Measurements from ENCODE around the gene SLC28A3.

Gene SLC28A3

DNA sequence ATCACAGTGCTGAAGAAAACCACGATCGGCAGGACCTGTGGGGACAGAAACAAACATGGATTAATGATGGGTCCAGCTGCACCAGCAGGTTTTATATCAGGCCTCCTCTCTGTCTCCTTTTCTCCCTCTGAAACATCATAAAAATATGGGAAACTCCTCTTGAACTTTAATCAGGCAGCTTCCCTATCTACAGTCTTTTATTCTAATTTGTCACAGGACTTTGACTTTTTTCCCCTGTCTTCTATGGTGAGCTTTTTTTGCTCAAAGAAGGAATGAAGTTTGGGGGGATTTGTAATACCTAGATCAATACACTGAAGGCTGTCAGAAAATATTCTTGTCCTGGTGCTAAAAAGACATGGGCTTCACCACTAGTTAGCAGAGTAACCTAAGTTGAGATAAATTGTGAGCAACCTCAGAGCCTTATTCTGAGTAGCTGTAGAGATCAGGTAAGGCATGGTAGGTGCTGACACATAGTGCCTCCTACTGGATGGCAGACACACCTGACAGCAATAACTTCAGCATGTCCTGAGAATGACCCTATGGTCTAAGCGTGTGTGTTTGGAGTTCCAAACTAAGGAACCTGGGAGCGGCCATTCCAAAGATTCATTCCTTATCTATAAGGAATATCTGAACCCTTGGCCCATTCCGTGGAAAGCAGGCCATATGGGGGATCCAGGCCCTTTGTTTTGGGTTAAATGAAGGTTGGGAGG, 46.2 kb downstream of the SLC28A3 start:
- no peak for FAIRE-seq

DNA sequence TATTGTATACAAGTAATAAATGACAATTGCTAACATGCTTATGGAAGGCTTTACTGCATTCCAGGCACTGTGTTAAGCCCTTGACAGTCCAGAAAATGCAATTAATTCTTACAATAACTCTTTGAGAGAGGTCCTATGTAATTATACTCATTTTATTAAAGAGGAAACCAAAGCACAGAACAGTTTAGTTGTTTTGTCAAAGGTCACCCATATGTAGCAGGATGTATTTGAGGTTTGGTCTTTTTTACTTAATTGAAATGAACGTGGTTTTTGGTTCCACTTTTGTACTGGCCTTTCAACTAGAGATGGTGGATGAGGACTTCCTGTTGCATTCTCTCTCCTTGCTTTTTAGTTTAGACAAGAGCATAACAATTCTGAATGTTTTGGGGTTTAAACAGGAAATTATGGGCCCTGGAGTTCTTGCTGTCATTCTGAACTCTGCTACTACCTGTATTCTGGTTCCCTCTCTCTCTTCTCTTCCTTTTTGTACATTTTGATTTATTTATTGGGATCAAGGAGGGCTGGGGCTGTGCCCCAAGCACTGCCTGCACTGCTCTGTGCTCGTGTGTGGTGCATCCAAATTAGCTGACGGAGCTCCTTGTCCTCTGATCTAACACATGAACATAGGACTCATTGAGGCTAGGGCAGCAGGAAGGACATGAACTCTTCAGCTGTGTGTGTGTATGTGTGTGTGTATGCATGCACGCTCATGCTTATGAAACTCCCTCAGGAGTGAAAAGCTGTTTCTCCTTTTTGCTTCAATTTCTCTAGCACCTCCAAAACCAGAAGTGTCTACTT, 47.4 kb downstream of the SLC28A3 start:
- FAIRE-seq = no peak

DNA sequence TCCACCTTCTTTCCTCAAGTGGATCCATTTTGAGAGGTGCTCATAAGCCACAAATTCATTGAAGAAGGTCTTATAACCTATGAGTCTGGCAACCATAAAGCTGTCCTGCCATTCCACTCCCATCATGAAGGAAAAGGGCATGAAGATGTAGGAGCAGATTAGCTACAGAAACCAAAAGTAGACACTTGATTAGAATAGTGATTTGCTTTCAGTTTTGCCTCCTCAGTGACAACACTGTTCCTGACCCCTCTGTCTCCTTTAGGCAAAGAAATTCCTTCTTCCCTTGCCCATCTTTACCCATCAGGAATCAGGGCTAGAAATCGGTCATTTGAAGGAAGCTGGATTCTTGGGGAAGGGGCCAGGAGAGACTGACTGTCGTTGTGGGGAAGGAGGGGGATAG, 55.2 kb downstream of the SLC28A3 start:
- FAIRE-seq = no peak

DNA sequence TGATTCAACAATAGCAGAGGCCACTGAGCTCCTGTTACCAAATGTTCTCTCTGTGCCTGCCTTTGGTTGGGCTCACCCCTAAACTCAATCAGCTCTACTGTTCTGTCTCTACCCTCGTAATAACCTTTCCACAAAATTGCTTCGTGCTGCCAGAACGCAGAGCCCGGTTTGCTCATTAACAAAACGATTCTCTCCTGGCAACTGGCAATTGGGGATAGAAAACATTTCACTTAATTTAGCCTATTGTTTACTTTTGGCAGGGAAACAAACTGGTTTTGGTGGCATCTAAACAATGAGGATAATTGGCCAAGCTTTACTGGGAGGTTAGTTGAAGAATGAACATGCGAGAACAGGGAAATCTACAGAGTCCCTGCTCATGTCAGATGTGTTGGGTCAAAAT, 56.6 kb downstream of the SLC28A3 start:
- no peak for FAIRE-seq

DNA sequence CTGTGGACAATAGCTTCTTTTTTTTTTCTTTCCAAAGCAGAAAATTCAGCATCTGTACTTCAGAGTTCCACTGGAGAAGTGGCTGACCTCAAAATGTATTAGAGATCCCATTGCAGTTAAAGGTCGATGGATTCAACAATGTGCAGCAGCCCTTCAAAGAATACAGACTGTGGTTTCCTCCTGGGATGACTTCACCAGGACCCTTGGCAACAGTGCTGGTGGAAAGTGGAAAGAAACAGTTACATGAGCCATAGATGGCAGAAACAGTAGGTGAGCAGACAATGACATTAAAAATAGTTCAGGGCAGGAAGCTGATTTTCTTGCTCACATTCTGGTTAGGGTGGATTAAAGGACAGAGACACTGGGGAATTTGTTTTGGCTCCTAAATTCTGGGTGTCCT, 62.4 kb downstream of the SLC28A3 start:
- FAIRE-seq = no peak

DNA sequence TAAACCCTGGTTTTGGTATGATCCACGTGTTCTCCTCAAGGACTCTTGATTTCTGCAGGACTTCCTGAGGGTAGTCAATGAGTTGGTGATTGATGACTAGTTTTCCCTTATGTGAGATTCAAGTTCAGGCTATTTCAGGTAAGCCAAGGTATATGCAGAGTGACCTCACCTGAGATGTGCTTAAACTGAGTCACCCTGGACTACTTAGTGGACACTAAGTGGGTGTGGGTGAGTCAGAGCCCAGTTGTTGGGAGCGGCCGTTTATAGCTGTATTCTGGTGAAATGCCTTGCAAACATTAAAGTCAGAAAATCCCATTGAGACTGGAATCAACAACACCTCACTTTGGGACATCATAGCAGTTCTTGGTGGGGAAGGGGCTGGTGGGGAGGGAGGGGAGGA, 62.9 kb downstream of the SLC28A3 start:
- no peak for FAIRE-seq

DNA sequence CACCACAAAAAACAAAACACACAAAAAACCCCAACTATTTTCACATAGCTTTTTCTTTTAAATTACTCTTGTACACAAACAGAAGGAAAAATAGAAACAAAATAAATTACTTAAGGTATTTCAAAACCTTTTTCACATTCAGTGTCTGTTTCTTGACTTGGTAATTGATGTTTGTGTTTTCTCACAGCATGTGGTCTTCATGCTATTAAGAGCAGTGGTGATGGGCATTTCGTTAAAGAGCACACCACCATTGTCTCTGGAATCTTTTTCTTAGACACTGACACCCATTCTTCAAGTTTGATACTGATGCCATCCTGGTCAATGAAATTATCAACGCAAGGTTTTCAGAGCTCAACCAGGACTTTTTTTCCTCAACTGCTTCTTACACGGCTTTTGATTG, 63.8 kb downstream of the SLC28A3 start:
- FAIRE-seq = no peak

DNA sequence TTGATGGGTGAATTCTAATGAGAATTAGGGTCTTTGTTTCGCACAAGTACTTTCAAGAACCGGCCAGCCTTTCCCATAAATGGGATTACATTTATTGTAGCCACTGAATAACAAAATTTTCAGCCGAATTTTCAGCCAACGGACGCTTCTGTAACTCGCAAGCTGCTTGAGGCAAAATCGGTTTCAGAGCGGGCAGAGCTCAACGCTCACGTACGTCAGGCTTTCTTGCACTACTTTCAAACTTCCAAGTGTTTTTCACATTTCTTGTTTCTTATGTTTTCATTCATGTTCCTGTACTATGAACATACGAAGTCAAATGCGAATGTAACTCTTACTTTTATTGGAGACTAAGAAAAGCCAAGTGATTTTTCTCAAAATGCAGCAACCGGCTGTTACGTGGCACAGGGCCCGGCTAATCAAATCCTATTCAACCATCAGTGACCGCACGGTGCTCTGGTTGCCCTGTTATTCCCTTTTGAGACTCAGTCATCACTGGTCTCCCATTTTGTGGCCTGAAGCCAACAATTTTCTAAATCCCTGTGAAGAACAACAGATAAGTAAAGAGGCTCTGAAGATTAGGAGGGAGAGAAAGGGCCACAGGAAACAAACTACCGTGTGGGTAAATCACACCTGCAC, 68.5 kb downstream of the SLC28A3 start:
- FAIRE-seq = no peak

DNA sequence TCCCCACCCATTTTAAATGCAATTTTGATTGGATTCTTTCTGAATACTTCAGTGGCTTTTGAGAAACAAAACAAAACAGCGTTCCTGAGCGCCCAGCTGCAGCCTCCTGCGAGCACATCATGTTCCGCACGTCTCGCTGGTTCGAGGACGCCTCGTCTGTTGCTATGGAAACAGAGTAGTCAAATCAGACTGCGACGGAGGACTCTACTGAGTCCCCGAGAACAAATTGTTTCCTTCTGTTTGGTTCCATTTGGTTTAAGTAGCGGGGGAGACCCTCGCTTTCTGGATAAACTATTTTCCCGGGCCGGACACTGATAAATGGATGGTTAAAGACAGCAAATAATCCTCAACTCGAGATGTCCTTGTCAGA, 69.0 kb downstream of the SLC28A3 start:
- FAIRE-seq = no peak

DNA sequence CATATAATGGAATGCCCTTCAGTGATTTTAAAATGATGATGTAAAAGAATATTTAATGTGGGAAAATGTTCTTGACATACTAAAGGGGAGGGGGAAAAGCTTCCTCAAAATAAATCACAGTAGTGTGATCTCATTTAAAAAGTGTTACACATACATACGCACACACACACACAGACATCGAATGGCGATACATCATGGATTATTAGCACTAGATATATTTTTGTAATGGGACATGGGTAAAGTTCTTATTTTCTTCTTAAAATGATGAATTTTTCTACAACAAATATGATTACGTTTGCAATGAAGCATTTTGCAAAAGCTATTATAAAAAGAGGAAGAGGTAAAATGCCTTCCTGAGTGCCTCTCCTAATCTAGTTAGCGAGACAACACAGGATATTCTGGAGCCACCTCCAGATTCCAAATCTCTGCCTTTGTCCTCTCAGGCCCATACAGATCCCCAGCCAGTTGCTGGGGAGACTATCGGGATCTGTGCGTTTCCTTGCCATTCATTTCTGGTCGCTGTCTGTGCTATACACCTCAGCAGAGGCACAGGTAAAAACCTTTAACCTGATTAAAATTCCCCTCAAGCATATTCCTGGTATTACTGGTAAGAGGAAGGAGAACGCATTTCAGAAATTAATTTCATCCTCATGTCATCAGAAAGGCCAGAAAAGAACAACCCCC, 69.6 kb downstream of the SLC28A3 start:
- FAIRE-seq = no peak

DNA sequence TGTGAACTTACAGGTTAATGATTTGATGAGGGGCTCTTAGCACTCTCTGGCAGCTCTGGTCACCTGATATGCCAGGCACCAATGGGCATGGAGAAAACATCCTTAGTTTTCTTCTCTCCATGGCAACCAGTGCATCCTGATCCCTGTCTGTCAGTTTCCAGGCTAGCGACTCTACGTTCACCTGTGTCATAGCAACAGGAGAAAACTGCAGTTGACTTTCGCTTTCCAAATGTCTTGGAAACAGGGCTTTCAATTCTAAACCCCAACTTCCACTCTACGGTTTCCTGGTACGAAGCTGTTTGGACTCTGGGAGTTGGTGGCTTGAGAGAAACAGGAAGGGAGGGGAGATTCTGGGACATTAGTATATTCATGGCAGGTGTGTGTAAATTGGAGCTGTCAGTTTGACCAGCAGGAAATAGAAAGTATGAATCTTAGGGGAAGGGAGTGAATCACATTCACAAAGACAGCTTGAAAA, 74.4 kb downstream of the SLC28A3 start:
- no peak for FAIRE-seq

DNA sequence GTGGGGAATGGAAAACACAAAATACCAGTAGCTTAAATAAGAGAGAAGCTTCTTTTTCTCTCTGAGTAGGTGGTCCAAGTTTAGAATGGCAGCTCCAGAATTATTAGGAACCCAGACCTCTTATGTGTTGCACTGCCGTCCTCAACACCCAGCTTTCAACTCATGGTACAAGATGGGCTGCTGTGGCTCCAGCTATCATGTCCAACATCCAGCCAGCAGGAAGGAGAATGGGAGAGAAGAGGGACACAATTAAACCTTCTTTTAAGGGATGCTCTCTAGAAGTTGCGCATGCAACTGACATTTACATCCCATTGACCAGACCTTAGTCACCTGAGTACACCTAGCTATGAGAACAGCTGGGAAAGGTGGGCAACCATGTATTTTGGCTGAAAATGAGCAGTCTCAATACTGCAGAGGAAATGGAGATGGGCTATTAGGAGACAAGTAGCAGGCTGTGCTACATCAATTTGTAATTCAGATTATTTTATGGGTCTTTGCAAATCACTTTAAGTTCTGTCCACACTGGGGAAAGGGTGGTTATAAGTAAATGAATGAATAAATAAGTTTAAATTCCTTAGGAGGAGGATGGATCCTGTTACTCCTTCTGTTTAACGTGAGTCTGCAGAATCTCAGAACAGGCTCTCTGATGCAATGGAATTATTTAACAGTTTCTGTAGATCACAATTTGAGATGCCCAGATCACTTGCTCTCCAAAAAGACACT, 76.1 kb downstream of the SLC28A3 start:
- no peak for FAIRE-seq

DNA sequence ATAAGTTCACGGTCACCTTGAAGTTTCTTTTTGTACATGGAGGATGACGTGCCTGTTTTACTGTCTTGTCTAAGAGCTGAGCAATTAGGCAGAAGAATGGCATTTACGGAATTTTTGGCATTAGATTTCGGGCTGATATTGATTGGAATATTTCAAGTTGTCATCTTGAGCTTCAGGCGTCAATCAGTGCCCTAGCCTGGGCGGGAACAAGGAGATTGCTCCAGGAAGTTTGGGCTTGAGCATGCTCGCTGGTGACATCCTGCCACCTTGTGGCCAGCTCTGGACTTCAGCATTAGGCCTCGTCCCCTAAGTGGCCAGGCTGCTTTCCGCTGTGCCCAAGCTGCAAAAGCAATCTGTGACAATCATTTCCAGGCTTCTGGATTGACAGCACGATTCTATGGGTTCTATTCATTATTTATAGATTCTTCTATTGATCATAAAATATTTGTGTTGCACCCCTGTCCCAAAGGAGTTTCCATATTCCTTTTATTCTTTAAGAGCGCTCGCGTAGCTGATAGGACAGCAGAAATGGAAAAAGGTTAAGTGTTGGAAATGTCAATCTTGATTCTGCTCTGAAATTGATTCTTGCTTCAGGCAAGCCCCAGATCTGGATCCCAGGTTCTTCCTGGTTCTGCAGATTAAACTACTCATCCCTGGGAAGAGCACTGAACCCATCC, 79.3 kb downstream of the SLC28A3 start:
- FAIRE-seq = peak; percentile 15

DNA sequence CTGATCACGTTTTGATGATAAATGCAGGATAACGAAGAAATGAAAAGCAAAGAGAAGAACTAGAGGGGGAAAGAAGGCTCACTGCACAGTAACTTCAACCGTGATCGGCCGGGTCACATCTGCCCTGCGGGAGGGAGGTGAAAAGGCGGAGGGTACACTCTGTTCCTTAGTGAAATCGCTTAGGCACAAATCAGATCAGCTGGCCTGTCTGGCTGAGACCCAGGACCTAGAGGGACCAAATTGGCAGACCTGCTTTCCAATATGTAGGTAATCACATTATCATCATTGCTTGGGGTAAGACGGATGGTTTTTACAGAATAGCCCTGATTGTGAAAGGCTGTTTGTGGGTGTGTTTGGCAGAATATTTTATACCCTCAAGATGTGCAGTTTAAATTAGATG, 82.2 kb downstream of the SLC28A3 start:
- no peak for FAIRE-seq

DNA sequence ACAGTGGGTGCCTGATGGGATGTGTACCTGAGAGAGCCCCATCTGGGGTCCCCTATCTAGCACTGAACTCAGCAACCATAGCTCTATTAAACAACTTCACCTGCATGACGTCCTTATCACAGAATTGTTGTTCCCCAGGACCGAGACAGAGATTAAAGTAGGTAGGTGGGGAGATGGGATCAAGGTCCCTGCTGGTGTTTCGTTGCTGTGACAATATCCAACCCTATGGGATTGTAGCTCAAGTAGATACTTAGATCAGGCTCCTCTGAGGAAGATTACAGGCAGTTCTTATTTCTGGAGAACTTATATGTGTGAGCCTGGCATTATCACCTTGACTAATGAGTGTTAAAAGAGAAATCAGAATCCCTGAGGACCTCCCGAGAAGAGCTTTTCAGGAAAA, 84.9 kb downstream of the SLC28A3 start:
- FAIRE-seq = no peak

DNA sequence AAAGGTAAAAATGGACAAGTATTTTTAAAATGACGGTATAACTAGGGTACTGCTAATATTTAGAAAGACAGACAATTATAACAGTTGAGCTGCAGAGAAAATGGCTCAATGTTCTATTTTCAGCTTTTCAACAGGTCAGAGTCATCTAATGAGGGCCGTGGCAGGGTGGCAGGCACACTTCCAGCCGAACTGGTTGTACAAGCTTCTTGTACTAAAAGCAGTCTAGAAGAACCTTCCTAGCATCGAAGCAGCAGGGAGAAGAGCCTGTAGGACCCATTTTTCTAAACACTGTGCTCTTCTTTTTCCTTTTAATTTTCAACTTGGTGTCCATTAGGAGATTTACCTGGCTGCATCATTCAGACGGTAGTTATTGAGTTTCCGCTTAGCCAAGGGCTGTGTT, 85.6 kb downstream of the SLC28A3 start:
- no peak for FAIRE-seq

DNA sequence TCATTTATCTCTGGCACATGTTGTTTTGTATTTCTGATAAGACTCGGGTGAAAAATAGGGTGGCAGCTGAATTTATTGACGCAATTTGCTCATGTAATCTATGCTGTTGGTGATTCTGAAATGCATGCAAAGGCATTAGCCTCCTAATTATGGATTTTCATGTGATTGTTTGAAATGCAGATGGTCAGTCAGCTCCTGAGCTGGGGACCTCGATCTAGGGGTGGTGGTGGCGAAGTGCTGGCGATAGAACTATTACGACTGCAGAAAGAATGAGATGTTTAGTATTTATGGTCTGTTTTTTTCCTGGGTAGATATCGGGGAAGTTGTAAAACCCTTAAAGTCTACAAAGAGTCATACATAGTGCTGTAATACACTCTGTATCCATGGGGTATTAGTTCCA, 88.6 kb downstream of the SLC28A3 start:
- no peak for FAIRE-seq

DNA sequence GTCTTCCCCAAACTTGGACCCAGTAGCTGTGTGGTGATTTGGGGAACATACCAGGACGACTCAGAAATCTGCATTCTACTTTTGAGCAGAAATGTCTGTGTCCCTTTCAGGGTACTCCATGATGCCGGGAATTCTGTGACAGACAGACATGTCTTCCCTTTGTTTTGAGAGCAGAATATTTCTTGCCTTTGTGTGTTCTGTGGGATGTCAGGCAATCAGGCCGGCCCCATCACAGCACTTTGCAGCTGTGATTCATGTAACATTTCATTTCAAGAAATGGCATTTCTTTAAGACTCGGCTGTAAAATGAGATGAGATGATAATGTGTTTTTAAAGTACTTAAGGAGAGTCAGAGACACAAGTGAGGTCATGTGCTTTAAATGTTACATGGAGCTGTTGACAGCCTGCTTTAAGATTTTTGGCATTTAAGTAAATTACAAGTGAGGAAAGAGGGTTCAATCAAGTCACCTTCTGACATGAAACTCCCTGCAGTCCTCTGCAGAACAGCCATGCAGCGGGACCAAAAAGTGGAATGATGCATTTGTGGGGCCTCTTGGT, 98.7 kb downstream of the SLC28A3 start:
- FAIRE-seq = no peak

DNA sequence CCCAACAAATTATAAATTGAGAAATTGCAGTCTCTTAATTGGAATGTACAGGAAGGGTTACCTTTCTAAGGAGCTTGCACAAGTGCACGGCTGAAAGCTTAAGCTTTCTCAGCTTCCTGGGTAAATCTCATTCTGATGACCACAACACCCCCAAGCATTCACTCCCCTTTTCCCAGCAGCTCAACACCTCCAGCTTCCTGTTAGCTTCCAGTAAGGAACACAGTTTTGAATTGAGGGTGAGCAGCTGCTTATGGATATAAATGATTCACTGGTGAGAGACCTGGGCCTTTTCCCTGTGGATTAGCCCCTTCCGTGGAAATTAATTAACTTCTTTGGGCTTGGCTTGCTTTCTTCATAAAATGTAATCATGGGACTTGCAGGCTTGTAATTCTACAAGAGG, 101.2 kb downstream of the SLC28A3 start:
- no peak for FAIRE-seq

DNA sequence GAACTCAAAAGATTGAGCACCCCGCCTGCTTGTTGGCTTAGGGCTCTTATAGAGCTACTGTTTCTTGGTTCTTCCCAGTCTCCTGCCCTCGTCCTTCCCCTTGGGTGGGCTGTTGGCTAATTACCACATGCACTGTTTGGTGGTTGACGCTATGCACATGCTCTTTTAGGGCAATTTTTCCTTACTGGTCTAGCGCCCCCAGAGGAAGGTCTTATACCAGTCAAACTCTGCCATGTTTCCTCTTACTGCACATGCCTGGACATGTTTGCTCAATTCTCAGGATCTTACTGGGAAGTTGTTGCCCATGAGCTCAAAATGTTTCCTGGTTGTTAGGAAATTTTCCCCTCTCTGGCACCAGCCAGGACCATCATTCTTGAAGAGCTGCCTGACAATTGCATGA, 101.9 kb downstream of the SLC28A3 start:
- no peak for FAIRE-seq

DNA sequence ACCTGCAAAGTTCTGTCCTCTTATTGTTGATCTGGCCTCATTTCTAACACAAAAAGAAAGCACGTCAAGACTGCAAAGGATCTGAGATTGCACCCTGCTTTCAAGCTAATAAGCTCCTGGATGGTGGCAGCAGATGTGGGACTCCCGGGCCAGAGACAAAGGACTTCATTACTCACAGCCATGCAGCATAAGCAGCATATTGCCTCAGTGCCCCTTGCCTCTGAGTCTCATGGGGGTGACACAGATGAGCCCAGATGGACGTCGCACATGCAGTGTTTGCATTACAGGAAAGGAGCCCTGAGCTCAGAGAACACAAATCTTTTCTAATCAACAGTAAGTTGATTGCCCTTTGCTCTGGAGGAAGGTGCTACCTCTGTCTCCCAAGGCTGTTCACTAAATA, 105.0 kb downstream of the SLC28A3 start:
- no peak for FAIRE-seq

Measured in G401.6 (cell line).